ENCODE data around the gene TNFAIP2.
A peak's percentile ranks its signal among the peaks of the same experiment; 100 is the strongest.

The TNFAIP2 gene

GRCh38 chr14:103094406-103095209, 28.7 kb upstream of the TNFAIP2 start, which contains the start of gene EXOC3L4:
Gene EXOC3L4, plus strand, starts transcription at chr14:103094725. Its CDS starts 5,495 bp downstream, at chr14:103100220.
- no peak for DNase-seq

DNA sequence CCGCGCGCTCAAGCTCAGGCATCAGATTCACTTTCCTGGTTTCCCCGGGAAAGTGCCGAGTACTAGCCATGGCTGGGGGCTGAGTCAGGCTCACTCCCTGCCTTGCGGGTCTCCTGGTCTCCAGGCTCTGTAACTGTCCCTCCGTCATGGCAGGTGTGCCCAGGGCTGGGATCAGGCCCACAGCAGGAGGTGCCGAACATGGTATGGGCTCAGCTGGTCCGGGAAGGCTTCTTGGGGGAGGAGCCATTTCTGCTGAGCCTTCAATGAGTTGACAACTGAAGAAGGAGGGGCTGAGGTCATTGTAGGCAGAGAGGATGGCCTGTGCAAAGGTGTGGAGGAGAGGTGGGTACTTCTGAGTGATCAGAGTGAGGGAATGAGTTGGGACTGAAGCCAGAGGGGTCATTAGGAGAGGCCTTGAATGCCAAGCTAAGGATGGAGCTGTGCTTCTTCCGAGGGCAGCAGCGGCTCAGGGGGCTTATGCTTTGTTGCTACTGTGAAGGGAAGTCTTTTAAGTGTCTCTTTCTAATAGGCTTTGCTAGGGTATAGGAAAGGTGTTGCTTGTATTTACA, 28.0 kb upstream of the TNFAIP2 start:
- no peak for DNase-seq

DNA sequence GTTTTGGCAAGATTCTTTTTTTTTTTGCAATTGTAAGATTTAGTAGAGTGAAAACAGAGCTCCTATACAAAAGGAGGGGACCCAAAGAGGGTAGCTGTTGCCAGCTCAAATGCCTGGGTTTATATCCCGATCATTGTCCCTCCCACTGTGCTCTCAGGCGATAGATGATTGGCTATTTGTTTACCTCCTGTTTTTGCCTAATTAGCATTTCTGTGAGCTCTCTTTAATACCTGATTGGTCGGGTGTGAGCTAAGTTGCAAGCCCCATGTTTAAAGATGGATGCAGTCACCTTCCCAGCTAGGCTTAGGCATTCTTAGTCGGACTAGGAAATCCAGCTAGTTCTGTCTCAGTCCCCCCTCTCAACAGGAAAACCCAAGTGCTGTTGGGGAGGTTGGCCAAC, 26.9 kb upstream of the TNFAIP2 start:
- DNase-seq, result no peak

- DNase-seq, result no peak
These were observed 25.8 kb upstream of the TNFAIP2 start for GRCh38 chr14:103097244-103097993.

DNA sequence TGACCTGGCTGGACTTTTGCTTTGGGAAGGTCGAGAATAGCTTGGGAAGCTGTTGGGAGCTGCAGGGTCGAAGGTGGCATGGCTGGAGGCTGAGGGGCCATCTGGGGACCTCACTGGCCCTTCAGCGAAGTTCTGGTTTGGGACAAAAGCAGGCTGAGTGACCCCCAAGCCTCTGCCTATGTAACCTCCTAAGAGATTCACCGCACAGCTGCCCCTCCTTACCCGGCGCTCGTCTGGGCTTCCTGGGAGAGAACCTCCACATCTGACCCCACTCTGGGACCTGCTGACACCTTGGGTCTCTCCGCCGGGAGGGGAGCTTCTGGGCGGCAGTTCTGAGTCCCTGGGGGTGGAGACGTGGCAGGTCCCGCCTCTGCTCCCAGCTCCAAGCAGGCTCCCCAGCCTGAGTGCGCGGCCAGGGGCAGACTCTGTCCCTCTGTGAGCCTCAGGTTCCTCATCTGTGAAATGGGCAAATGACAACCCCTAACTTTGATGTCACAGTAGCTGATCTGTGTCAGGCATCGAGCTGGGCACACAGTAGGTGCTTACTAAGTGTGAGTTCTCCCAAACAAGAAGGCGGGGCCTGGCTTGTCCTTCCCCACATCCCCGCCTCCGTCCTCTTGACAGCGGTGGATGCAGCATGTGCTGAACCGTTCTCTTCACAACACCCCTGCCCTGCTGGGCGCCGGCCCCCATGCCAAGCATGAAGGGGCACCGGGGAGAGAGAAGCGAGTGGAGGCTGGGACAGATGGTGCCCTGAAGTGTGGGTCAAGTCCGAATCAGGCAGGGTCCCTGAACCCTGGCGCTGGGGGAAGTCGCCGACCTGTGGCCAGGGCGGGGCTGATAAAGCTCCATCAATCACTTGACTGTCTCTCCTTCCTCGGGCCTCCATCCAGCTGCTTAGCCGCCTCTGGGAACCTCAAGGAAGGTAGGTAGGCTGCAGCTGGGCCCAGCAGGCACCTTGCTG, 25.0 kb upstream of the TNFAIP2 start:
- no peak for DNase-seq

DNA sequence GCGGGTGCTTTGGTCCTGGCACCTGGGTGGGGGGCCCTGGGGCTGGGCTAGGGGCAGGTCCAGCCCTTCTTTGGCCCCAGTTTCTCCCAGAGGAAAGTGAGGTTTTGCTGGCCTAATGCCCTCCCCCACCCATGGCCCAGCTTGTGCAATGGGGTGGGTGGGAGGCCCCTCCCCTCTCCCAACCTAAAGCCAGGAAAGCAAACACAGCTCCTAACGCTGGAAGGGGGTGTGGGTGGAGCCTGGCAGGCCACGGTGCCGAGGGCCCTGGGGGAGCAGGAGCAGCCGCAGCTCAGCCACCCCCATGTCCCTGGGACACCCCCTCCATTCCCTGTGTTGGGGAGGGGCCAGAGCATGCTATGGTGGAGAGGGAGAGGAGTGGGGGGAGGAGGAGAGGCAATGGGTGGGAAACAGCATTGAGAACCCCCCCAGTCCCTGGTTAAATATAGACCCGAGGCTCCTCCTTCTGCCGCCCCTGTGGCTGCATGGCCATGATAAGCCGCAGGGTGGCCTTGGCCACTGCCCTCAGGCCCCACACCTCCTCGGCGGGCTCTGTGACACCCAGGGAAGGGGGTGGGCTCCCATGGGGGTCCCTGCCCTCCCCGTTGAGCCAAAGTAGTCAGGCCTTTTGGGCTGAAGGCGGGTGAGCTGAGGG, 24.1 kb upstream of the TNFAIP2 start:
- no peak for DNase-seq

DNA sequence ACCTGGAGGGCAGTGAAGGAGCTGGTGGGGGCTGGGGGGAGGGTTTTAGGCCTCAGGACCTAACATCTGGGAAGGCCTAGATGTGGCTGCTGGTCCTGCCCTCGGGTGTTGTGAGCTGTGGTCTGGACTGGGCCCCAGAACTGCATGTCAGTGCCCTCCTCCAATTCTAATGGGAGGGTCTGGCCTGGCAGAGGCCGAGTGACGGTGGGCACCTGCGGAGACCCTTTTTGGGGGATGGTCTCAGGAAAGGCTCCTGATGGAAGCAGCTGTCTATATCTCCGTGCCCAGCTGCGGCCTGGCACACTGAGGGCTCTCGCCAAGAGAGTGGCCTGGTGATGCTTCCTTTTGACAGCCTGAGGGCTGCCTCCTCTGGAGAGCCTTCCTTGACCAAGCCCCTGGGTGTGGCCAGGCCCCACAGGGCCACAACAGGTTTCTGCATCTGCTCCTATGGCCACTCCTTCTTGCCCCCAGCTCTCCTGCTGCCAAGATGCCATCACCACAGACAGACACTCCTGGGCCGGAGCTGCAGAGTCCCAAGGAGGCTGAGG, 23.5 kb upstream of the TNFAIP2 start:
- DNase-seq, result no peak

GRCh38 chr14:103100281-103101121, 22.8 kb upstream of the TNFAIP2 start:
- no peak for DNase-seq

GRCh38 chr14:103101257-103101962, 21.9 kb upstream of the TNFAIP2 start:
- no peak for DNase-seq

DNA sequence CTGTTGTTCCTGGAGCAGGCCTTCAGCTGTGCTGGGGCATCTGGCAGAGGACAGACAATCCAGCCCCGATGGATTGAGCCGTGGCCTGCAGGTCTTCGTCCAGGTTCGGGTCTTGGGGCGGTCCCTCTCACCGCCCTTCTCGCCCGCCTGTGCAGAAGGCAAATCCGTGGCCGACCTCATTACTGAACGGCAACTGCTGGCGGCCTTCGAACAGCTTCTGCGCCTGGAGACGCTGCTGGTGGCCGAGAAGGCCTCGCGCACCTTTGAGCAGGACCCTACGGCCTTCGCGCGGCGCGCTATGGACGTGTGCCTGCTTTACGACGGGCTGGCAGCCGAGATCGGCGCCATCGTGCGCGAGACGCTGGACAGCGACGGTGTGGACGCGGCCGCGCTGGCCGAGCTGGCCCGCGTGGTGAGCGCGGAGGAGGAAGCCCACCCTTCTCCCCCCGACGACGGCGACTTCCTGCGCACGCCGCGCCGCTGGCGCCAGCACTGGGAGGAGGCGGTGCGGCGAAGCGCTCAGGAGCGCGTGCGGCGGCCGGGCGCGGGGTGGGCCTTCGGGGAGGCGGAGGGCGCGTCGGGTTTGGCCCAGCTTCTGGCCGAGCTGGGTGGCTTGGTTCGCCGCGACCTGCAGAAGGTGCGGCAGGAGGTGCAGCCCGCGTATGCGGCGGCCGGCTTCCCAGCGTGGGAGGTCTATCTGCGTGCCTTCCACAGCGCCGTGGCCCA, 21.1 kb upstream of the TNFAIP2 start:
- DNase-seq, result no peak

GRCh38 chr14:103102689-103103260, 20.5 kb upstream of the TNFAIP2 start:
- no peak for DNase-seq

DNA sequence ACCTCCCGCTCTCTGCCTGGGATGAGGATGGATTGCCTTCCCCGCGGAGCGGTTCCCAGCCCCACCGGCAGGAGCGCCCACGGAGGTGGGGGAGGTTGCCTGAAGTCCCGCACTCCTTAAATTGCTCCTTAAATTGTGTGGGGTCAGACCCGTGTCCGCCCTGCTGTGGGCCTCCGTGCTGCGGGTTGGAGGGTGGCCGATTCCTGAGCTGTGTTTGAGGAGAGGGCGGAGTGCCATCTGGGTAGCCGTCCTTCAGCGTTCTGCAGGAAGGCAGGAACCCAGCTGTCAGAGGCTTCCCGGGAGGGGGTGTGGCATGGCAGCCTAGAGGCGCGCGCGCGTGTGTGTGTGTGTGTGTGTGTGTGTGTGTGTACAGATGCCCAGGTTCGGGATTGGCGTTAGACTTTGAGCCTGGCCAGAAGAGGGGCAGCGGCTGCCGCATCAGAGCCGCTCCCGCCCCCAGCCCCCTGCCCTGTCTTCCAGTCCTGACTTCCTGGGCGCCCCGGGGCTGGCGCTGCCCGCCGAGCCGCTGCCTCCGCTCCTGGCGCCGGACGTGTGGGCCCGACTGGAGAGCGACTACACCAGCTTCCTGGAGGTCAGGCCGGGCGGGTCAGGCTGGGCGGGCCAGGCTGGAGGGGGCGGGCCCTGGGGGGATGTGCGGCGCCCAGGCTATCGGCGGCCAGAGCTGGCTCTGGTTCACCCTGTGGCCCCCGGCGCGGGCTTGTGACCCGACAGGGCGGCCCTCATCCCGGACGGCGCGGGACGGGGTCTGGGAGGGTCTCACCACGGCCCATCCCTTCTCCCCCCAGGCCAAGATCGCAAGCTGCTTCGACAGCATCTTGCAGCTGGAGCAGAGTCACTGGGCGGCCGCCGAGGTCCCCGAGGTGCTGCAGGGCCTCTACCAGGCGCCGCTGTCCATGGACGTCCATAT, 19.5 kb upstream of the TNFAIP2 start:
- no peak for DNase-seq

DNA sequence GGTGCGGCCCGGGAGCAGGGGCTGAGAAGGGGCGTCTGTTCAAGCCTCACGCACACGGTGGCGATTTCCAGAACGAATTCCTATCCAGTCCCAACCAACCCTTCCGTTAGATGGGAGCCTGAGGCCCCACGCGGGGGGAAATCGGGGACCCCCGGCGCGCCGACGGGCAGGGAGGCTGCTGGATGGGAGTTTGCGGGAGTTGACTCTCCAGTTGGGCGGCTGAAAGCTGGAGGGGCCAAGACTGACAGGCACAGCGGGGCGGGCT, 18.9 kb upstream of the TNFAIP2 start:
- DNase-seq, result no peak

GRCh38 chr14:103104654-103105452, 18.4 kb upstream of the TNFAIP2 start:
- peak; percentile 45 to 70 (median 64) for DNase-seq

- no peak for DNase-seq
These were observed 17.6 kb upstream of the TNFAIP2 start for GRCh38 chr14:103105580-103106150.

DNA sequence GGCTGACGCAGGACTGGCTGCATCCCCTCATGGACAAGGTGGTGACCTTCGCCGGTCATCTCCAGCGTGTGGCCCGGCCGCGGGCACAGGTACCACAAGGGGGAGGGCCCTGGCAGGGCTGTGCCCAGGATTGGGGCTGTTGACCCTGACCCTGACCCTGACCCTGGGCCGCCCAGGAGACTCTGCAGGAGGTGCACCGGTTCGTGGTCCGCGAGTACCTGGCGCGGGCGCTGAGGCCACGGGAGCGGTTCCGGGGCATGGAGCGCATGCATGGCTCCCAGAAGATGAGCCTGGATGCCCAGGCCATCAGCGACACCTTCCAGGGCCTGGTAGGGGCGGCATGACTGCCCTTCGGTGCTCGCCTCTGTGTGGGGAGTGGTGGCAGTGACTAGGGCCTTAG, 15.8 kb upstream of the TNFAIP2 start:
- DNase-seq, result no peak
